B cell (primary cell): ENCODE measurements around the gene SLCO3A1. TPM values are rescaled to one million over a fixed set of nuclear protein-coding genes. Genes with fewer than 3 reads are reported as not detected.

Source experiments
- ATAC-seq: fragments of 200-7000 bp; cut with Tn5 transposase; one replicate; pipeline ENCODE4 v1.10.0; 2021; ENCODE audit warnings: low read depth, mild to moderate bottlenecking, moderate number of reproducible peaks, moderate library complexity
- CTCF ChIA-PET: fragments of 350-600 bp; sonication (Branson Sonifier 250); formaldehyde crosslinking; loops from one replicate; lab custom pipeline; 2021; ENCODE audit warnings: antibody characterized with exemption, inconsistent platforms; lab: Charles Lee
- POLR2A ChIA-PET: fragments of 350-600 bp; sonication (Branson Sonifier 250); formaldehyde crosslinking; loops from one replicate; lab custom pipeline; 2021; ENCODE audit warnings: antibody characterized with exemption; lab: Charles Lee
- DNase-seq: peaks from one replicate; pipeline ENCODE4 v3.0.0; 2013
- H2AFZ ChIP-seq: 2 replicates; pipeline ENCODE4 v1.6.1; 2012; ENCODE audit warnings: mild to moderate bottlenecking, low read depth, low read length; ENCODE audit not compliant: insufficient read depth, poor library complexity, severe bottlenecking
- H3K27ac ChIP-seq, 2 donors: 1 replicate in 1 of 2; 2 replicates in 1 of 2; pipeline ENCODE4 v1.5.1; 2012 to 2013; ENCODE audit warnings: low read length in 2 of 2, mild to moderate bottlenecking in 2 of 2, moderate library complexity in 1 of 2
- H3K27me3 ChIP-seq, 4 experiments: fragments of 200-600 bp in 1 of 4; sonication (generic) in 1 of 4; replicated peaks in 1 of 4; 1 replicate in 2 of 4; 2 replicates in 2 of 4; pipeline versions ENCODE4 v1.6.1 to v1.7.0; 2013 to 2016; ENCODE audit warnings: low read length in 3 of 4, mild to moderate bottlenecking in 2 of 4, mixed read lengths in 1 of 4, moderate library complexity in 1 of 4; ENCODE audit not compliant: insufficient read depth in 4 of 4, control insufficient read depth in 3 of 4; ENCODE audit errors: control extremely low read depth in 1 of 4
- H3K36me3 ChIP-seq, 2 experiments: replicated peaks in 1 of 2; 1 replicate in 1 of 2; 2 replicates in 1 of 2; pipeline versions ENCODE4 v1.6.1 to v1.7.1; 2013; ENCODE audit warnings: low read length in 1 of 2; ENCODE audit not compliant: insufficient read depth in 2 of 2, control insufficient read depth in 1 of 2; ENCODE audit errors: control extremely low read depth in 1 of 2, extremely low read depth in 1 of 2
- H3K4me1 ChIP-seq, 2 donors: fragments of 200-600 bp in 1 of 2; sonication (generic) in 1 of 2; 1 replicate in 1 of 2; 2 replicates in 1 of 2; pipeline versions ENCODE4 v1.5.1 to v1.6.1; 2013 to 2017; ENCODE audit warnings: low read length in 2 of 2; ENCODE audit not compliant: control insufficient read depth in 2 of 2, insufficient read depth in 2 of 2
- H3K4me2 ChIP-seq: replicated peaks from 2 replicates; pipeline ENCODE3; 2012; ENCODE audit warnings: mild to moderate bottlenecking, low read depth, low read length; ENCODE audit not compliant: poor library complexity, severe bottlenecking
- H3K4me3 ChIP-seq, 5 experiments: fragments of 200-600 bp in 1 of 5; sonication (generic) in 1 of 5; 1 replicate in 3 of 5; 2 replicates in 2 of 5; pipeline versions ENCODE4 v1.5.1 to v1.7.0; 2011 to 2016; ENCODE audit warnings: low read length in 4 of 5, mild to moderate bottlenecking in 4 of 5, low read depth in 2 of 5, control low read depth in 1 of 5, moderate library complexity in 1 of 5; ENCODE audit not compliant: insufficient read depth in 1 of 5; ENCODE audit errors: control extremely low read depth in 1 of 5, extremely low read depth in 1 of 5
- H3K79me2 ChIP-seq: fragments of 200-600 bp; sonication (generic); one replicate; pipeline ENCODE4 v1.6.0; 2016; ENCODE audit warnings: low read length; ENCODE audit not compliant: control insufficient read depth, insufficient read depth
- H3K9ac ChIP-seq: fragments of 200-600 bp; sonication (generic); 2 replicates; pipeline ENCODE4 v1.6.1; 2017; ENCODE audit warnings: mild to moderate bottlenecking, low read length, moderate library complexity
- H3K9me3 ChIP-seq, 3 donors: one replicate each; pipeline versions ENCODE4 v1.6.1 to v1.7.1; 2013; ENCODE audit warnings: low read length in 2 of 3; ENCODE audit not compliant: control insufficient read depth in 2 of 3, insufficient read depth in 1 of 3; ENCODE audit errors: control extremely low read depth in 1 of 3
- H4K20me1 ChIP-seq: 2 replicates; pipeline ENCODE4 v1.6.0; 2012; ENCODE audit warnings: mild to moderate bottlenecking, low read length; ENCODE audit not compliant: insufficient read depth, control insufficient read depth, poor library complexity, severe bottlenecking
- H3K27ac Mint-ChIP-seq: one replicate; pipeline ENCODE4 v1.8.0; 2021; ENCODE audit warnings: mixed read lengths
- H3K27me3 Mint-ChIP-seq: one replicate; pipeline ENCODE4 v1.8.0; 2021; ENCODE audit warnings: mixed read lengths
- H3K4me1 Mint-ChIP-seq: one replicate; pipeline ENCODE4 v1.8.0; 2021; ENCODE audit warnings: mixed read lengths
- H3K4me3 Mint-ChIP-seq: one replicate; pipeline ENCODE4 v1.8.0; 2021; ENCODE audit warnings: mixed read lengths
- H3K9me3 Mint-ChIP-seq: one replicate; pipeline ENCODE4 v1.8.0; 2022; ENCODE audit warnings: mixed read lengths; ENCODE audit not compliant: insufficient read depth
- EZH2 ChIP-seq: IDR thresholded peaks from 2 replicates; pipeline ENCODE4 v1.6.1; 2012; ENCODE audit warnings: borderline replicate concordance, low read depth, mild to moderate bottlenecking, moderate library complexity, low read length; ENCODE audit not compliant: insufficient read depth, poor library complexity, severe bottlenecking
- WGBS: methylation state at CpG from one replicate; pipeline ENCODE4 v1.1.5; 2013; ENCODE audit warnings: missing lambda C conversion rate; ENCODE audit not compliant: insufficient coverage; 5-methylcytosine and 5-hydroxymethylcytosine counted together
- intact Hi-C: fragments of 100-400 bp; cut with micrococcal nuclease; formaldehyde crosslinking; loops from one replicate; pipeline ENCODE4 v1.10.0; 2022
- polyA plus RNA-seq: library from polyadenylated mRNA; depleted of rRNA; stranded (reverse); fragments of >200 nt; gene quantifications from 2 replicates; pipeline ENCODE4 v1.2.3, GENCODE V29; 2012
- total RNA-seq, 2 donors: library from RNA; stranded (reverse); fragments of 120-200 nt in 1 of 2; gene quantifications; 1 replicate in 1 of 2; 2 replicates in 1 of 2; pipeline versions ENCODE4 v1.2.3 to v1.2.4, GENCODE V29; 2013 to 2022
- TF ChIP-seq, protein P1 (sequence below): fragments of 200-600 bp; IDR thresholded peaks from one replicate; pipeline ENCODE4 v1.8.0; 2022; ENCODE audit warnings: antibody characterized with exemption, mild to moderate bottlenecking

SLCO3A1 gene
- total and polyA plus RNA-seq, 2 donors (not counting 1 experiment from before 2014, with no cell fraction given), result 0.99 to 2.3 TPM

DNA sequence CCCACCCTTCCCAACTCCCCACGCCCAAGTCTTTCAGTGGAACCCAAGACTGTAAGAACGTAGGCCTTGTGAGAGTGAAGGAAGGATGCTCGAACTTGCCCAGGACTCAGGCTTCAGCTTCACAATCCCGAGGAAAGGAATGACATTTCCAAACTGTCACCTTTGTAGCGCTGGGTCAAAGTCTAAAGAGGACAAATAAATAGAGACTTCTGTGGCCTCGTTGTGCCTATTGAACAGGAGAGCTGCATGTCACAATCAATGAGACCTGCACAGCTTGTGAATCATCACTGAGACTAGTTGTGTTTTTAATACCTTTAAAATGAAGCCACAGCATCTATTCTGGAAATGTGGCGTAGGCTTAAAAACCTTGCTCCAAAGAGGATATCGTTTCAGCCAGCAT lies 317.4 kb downstream of the SLCO3A1 start:
- Mint-ChIP-seq H3K4me3 (no peak overlapping the region), H3K27ac (no peak overlapping the region), H3K4me1 (no peaks in the 10 kb centered on the region), H3K27me3 (no peaks in the 10 kb centered on the region), H3K9me3 (no peaks in the 10 kb centered on the region)
- ChIA-PET CTCF (no interaction called here), POLR2A (no interaction called here)
- no peak for DNase-seq
- Histone ChIP-seq H3K27ac (no peak overlapping the region), H3K27me3 (no peaks in the 10 kb centered on the region), H4K20me1 (no peaks in the 10 kb centered on the region), H3K4me3 (no peak overlapping the region), H3K36me3 (no peaks in the 10 kb centered on the region), H3K4me1 (no peaks in the 10 kb centered on the region), H2AFZ (no peak overlapping the region), H3K79me2 (no peaks in the 10 kb centered on the region), H3K9me3 (peaks cover 0 to 3% (median 0%) of the 10 kb centered on the region in 3 donors), H3K4me2 (no peak overlapping the region), H3K9ac (no peak overlapping the region)
- intact Hi-C loops, result no loop called here
- no peak for ATAC-seq
- TF ChIP-seq, protein P1, sequence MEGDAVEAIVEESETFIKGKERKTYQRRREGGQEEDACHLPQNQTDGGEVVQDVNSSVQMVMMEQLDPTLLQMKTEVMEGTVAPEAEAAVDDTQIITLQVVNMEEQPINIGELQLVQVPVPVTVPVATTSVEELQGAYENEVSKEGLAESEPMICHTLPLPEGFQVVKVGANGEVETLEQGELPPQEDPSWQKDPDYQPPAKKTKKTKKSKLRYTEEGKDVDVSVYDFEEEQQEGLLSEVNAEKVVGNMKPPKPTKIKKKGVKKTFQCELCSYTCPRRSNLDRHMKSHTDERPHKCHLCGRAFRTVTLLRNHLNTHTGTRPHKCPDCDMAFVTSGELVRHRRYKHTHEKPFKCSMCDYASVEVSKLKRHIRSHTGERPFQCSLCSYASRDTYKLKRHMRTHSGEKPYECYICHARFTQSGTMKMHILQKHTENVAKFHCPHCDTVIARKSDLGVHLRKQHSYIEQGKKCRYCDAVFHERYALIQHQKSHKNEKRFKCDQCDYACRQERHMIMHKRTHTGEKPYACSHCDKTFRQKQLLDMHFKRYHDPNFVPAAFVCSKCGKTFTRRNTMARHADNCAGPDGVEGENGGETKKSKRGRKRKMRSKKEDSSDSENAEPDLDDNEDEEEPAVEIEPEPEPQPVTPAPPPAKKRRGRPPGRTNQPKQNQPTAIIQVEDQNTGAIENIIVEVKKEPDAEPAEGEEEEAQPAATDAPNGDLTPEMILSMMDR, result no peak
- no peak for TF ChIP-seq EZH2
- WGBS, result 76% methylated on average over 7 of the region's 8 CpGs

DNA sequence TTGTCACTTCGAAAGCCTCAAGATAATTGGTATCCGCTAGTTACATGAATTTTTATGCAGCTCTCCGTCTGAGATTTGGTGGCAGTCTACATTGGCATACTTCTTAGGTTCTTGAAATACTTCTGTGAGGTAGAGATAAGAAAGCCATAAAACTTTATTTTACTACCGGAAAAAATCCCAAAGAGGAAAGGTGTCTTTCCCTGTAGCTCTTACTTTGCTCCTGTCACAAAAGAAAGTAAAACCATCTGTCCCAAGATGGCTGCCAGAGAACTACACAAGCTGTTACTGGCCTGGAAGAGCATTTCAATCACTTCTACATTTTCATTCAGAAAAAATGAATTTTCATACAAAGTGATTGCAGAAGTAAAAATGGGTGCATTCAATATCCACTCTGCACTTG lies 325.4 kb downstream of the SLCO3A1 start:
- ATAC-seq (no peak), DNase-seq (no peak)
- no peaks in the 10 kb centered on the region for H4K20me1 ChIP-seq
- H3K79me2 ChIP-seq, result no peaks in the 10 kb centered on the region
- H3K4me3 ChIP-seq, result no peak overlapping the region
- no peaks in the 10 kb centered on the region for H3K9me3 ChIP-seq
- 94% methylated on average over 3 of the region's 4 CpGs for WGBS
- H3K9me3 Mint-ChIP-seq, result no peaks in the 10 kb centered on the region
- H3K27ac Mint-ChIP-seq, result no peak overlapping the region
- no peak overlapping the region for H3K27ac ChIP-seq
- H2AFZ ChIP-seq, result no peak overlapping the region
- CTCF ChIA-PET, result no interaction called here
- H3K27me3 Mint-ChIP-seq, result no peaks in the 10 kb centered on the region
- intact Hi-C loops, result no loop called here
- POLR2A ChIA-PET, result no interaction called here
- no peak overlapping the region for H3K4me2 ChIP-seq
- no peaks in the 10 kb centered on the region for H3K4me1 ChIP-seq
- TF ChIP-seq, protein P1, result no peak
- no peak for TF ChIP-seq EZH2
- no peaks in the 10 kb centered on the region for H3K36me3 ChIP-seq
- no peaks in the 10 kb centered on the region for H3K27me3 ChIP-seq
- H3K4me3 Mint-ChIP-seq, result no peak overlapping the region
- no peak overlapping the region for H3K9ac ChIP-seq
- H3K4me1 Mint-ChIP-seq, result no peaks in the 10 kb centered on the region
